GM23338 (cell line): ENCODE measurements around the gene LRP1-AS.

ENCODE experiments used
- CREB1 ChIP-seq: fragments of 250-450 bp; sonication (Bioruptor Pico); IDR thresholded peaks from 2 replicates; pipeline ENCODE4 v1.5.0; 2020; ENCODE audit warnings: low read depth, mild to moderate bottlenecking, moderate library complexity
- CTCF ChIP-seq, 2 experiments: fragments of 200-600 bp in 1 of 2; sonication (generic) in 1 of 2; conservative IDR thresholded peaks; 2 replicates each; pipeline versions ENCODE4 v1.5.1 to v1.6.1; 2016 to 2017; ENCODE audit warnings: antibody characterized with exemption in 2 of 2, low read depth in 2 of 2, mild to moderate bottlenecking in 2 of 2, moderate library complexity in 1 of 2
- ETS1 ChIP-seq: IDR thresholded peaks from 2 replicates; pipeline ENCODE4 v1.6.1; 2016; ENCODE audit warnings: antibody characterized with exemption
- EZH2 ChIP-seq: fragments of 200-600 bp; sonication (generic); IDR thresholded peaks from one replicate; pipeline ENCODE4 v1.8.0; 2017; ENCODE audit warnings: antibody characterized with exemption, mild to moderate bottlenecking, low read depth; ENCODE audit not compliant: unreplicated experiment
- EZH2phosphoT487 ChIP-seq: fragments of 200-600 bp; sonication (generic); IDR thresholded peaks from one replicate; pipeline ENCODE4 v1.8.1; 2018; ENCODE audit warnings: antibody characterized with exemption; ENCODE audit not compliant: unreplicated experiment
- JUNB ChIP-seq: IDR thresholded peaks from one replicate; pipeline ENCODE4 v1.6.1; 2016; ENCODE audit warnings: antibody characterized with exemption; ENCODE audit not compliant: unreplicated experiment
- POLR2AphosphoS5 ChIP-seq: IDR thresholded peaks from 2 replicates; pipeline ENCODE4 v1.6.1; 2016; ENCODE audit warnings: antibody characterized with exemption, low read depth
- REST ChIP-seq: IDR thresholded peaks from one replicate; pipeline ENCODE4 v1.6.1; 2018; ENCODE audit warnings: antibody characterized with exemption; ENCODE audit not compliant: unreplicated experiment
- STAT1 ChIP-seq: IDR thresholded peaks from one replicate; pipeline ENCODE4 v1.6.1; 2016; ENCODE audit warnings: antibody characterized with exemption; ENCODE audit not compliant: unreplicated experiment
- ZNF114 ChIP-seq: fragments of 250-450 bp; sonication (Bioruptor Pico); IDR thresholded peaks from 2 replicates; pipeline ENCODE4 v1.5.0; 2020; ENCODE audit warnings: mild to moderate bottlenecking, moderate library complexity

GRCh38 chr12:57160741-57161140 is 13.3 kb upstream of the LRP1-AS start:
- TF ChIP-seq EZH2 (no peak), POLR2AphosphoS5 (no peak), CTCF (conservative IDR thresholded peaks at IDR 0.05; ENCODE audit: low read depth in 2 of 2) (no peak), EZH2phosphoT487 (no peak), CREB1 (CRISPR knock-in tag) (no peak), REST (no peak), JUNB (no peak), ZNF114 (CRISPR knock-in tag) (no peak), ETS1 (no peak), STAT1 (no peak)
